Embryonic facial prominence (tissue), 1 donor: ENCODE measurements around the gene SYTL5.

Experiments used
- DNase-seq: peaks from one replicate; pipeline ENCODE4 v3.0.0-alpha.2; 2016; ENCODE audit errors: extremely low spot score

The SYTL5 gene

DNA sequence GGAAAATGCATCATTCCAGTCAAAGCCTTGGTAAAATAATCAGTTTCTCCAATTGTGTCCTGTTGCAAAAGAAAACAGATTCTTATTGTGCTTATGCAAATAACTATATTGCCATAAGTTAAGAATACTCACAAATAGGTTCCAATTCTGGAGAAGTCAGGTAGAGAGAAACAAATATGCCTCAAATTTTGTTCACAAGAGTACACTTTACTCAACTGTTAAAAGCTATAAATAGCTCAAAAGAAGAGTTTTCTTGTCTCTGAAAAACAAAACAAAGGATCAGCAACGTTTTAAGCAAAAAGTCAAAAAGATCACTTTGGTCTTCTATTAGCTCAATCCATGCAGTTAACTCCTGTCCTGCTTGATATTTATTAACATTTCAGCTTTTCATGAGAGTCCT lies 21.9 kb downstream of the SYTL5 start:
- DNase-seq, result no peak

DNA sequence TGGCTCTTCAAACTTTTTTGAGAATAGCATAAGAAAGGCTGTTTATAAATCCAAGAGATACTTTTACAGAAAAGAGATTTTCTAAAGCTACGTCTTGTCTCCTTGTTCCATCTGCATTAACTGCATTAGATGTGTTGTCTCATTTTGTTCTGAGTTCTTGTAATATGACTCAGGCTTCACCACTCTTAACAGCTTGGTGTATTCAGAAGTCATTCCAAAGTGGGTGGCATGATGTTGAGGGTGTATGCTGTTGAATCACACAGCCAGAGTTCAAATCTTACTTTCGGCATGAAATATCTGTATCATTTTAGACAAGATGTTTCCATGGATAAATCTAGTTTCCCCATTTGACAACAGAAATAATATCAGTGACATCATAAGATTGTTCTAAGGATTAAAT lies 30.1 kb downstream of the SYTL5 start:
- no peak for DNase-seq

GRCh38 chrX:38038501-38038900 lies 32.1 kb downstream of the SYTL5 start:
- DNase-seq, result no peak

DNA sequence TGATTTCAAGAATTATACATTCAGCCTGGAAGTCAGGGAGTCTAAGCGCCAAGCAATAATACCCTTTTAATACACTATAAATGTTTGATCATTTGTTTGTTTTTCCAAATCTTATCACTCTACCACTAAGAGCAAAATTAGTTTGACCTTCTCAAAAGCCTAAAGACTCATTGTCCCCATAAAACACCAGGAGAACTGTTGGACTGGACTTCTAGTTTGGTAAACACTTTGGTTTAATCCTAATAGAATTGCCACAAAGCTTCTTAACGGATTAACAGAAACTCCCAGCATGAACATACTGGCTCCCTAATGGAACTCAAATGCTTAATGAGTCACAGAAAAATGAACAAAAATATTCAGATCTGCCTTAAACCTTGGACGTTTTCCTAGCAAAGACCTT lies 34.9 kb downstream of the SYTL5 start:
- no peak for DNase-seq

DNA sequence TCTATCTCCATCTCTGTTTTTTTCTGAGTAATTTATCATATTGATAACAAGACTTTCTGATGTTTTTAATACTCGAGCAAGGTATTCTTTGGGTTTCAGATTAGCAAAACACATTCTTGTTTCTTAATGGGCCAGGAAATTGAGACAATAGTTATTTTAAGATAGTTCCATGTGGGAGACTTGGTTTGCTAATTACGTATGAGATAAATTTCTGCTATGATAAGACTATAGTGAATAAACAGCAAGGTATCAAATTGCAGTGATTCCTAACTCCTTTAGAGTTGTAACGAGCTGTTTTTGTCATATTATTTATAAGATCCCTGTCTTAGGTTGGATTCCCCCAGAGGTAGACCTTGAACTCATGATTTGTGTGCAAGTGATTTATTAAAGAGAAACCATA lies 38.3 kb downstream of the SYTL5 start:
- no peak for DNase-seq

- DNase-seq, result no peak
Measured at GRCh38 chrX:38045538-38046096, 39.3 kb downstream of the SYTL5 start.

- DNase-seq, result no peak
Measured at GRCh38 chrX:38048886-38049285, 42.5 kb downstream of the SYTL5 start.

GRCh38 chrX:38050806-38051205 lies 44.5 kb downstream of the SYTL5 start:
- DNase-seq, result no peak

- DNase-seq, result no peak
Measured at GRCh38 chrX:38052096-38052495, 45.7 kb downstream of the SYTL5 start.

DNA sequence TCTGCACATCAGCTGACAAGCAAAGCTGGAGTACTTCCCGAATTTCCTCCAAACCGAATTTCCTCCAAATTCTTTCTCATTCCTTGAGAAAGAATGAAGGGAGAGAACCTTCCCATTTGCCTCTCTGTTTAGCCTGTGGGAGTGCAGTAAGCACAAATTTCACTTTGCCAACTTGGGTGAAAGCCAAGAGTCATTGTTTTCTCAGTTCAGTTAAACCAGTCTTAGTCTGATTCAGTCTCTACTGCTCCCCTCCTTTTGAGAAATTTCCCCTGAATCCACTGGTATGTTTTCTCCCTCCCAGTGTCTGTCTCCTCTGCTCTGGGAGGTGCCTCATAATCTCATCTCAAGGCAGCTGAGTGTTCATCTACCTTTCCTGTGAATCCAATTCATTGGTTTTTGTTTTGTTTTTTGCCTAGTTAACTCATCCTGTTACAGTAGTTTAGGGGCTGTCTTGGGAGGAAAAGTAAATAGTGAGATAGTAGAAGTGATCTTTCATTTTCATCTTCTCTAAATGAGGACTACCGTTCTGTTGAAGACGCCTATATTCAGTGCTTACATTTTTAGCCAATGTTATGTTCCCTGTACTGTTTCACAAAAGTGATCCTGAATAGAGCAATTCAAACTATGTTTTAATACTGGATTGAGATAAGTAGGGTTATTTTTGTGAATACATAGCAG lies 49.0 kb downstream of the SYTL5 start:
- DNase-seq, result no peak

GRCh38 chrX:38060331-38060878 lies 54.1 kb downstream of the SYTL5 start:
- DNase-seq, result no peak

DNA sequence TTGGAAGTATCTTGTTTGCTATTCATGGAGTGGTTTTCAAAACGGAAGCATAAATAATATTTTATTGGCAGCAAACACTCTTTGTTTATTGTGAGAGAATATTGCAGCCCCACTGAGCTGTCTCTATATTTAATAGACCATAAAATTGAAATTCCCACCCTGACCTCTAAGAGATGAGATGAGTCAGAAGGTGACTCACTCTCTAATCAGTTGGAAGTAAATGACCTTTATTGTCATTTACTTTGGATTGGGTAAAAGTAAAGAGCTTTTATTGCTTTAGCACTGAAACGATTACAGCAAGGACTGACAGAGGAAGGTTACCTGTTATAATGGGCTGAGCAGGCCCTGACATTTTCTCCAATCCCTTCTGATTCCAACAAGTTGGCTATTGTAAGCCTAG lies 55.0 kb downstream of the SYTL5 start:
- no peak for DNase-seq

GRCh38 chrX:38066934-38067333 lies 60.6 kb downstream of the SYTL5 start:
- DNase-seq, result no peak

DNA sequence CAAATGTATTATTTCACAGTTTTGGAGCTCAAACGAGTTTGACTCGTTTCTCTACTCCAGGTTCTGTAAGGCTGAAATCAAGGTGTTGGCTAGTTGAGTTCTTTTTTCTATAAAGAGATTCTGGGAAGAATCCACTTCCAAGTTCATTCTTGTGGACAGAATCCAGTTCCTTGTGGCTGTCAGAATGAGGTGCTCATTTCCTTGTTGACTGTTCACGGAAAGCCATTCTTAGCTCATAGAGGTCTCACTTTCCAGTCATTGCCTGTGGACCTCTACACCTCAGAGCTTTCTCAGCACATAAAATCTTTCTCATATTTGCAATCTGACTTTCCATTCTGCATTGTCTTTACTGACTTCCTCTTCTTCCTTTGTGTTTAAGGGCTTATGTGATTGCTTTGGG lies 62.9 kb downstream of the SYTL5 start:
- DNase-seq, result no peak

GRCh38 chrX:38069991-38070390 lies 63.6 kb downstream of the SYTL5 start:
- no peak for DNase-seq

DNA sequence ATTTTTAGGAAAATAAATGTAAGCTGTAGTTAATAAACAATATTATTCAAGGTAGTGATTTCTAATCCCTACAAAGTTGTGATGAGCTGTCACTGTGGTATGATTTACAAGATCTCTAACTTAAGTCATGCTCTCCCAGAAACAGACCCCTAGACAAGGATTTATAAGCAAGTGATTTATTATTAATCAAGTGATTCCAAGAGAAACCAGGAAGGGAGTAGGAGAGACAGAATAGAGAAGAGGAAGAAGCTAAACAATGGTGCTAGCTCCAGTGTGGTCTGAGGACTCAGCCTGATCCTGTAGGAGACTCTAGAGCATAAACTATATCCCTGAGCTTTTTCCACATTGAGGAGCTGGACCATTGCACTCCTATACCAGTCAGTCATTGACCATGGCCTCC lies 73.1 kb downstream of the SYTL5 start:
- DNase-seq, result no peak

GRCh38 chrX:38080808-38081207 lies 74.5 kb downstream of the SYTL5 start:
- no peak for DNase-seq

DNA sequence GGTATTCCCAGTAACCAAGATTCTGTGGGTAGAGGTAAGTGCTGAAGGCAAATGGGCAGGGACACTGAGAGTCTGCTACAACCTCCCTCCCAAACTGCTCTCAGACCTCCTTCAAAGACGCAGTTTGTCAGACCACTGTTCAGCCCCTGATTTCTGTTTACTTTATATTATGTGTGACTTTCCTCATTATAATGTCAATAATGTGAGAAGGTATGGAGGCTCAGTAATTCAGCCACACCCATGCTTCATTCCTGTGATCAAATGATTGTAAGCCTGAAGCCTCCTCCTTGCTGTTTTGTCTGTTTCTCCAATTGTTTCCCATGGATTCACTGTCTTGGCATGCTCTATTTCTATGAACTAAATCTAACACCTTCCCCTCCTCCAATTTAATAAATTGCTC lies 75.6 kb downstream of the SYTL5 start:
- DNase-seq, result no peak

- no peak for DNase-seq
Measured at GRCh38 chrX:38082309-38082708, 76.0 kb downstream of the SYTL5 start.

- no peak for DNase-seq
Measured at GRCh38 chrX:38085813-38086212, 79.5 kb downstream of the SYTL5 start.

DNA sequence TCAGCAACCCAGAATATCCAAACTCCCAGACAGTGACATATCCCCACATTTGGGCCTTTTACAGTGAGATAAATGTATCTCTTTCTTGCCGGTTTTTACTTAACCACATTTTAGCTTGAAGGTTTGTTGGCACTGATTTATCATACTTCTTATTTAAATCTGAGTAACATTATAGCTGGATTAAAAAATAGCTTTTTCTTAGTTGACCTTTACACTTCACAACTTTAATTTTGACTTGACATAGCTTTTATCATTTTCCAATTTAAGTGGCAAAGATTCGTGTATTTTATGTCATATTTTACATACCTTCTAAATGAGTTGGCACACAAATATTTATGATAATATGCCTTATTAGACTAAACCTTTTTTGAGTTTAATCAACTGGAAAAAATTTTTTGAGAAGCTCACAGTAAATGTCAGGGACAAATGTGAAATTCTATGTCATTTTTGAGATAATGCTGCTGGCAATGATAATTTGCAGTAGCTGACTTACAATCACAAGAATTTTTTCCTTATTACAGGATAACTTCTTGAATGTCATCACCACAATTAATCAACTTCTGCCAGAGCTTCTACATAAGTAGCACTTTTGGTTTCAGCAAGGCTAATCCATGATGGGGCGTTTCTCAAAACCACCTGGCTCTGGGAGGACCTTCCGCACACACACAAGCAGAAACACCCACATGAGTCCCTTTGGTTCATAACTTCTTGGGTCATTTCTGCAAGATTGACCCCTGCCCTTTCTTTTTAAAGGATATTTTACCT lies 80.3 kb downstream of the SYTL5 start:
- DNase-seq, result no peak

- no peak for DNase-seq
Measured at GRCh38 chrX:38087594-38087993, 81.2 kb downstream of the SYTL5 start.
